Stimulated activated CD8-positive, alpha-beta memory T cell treated with anti-CD3 and anti-CD28 coated beads, Interleukin-15, amount 100 ng/mL, for 4 hours (primary cell): ENCODE results near the gene SLC24A3.

Source experiments
- DNase-seq, 2 donors: peaks; one replicate each; pipeline ENCODE4 v3.0.0-alpha.2; 2020; ENCODE audit warnings: low read depth in 2 of 2

The SLC24A3 gene

DNA sequence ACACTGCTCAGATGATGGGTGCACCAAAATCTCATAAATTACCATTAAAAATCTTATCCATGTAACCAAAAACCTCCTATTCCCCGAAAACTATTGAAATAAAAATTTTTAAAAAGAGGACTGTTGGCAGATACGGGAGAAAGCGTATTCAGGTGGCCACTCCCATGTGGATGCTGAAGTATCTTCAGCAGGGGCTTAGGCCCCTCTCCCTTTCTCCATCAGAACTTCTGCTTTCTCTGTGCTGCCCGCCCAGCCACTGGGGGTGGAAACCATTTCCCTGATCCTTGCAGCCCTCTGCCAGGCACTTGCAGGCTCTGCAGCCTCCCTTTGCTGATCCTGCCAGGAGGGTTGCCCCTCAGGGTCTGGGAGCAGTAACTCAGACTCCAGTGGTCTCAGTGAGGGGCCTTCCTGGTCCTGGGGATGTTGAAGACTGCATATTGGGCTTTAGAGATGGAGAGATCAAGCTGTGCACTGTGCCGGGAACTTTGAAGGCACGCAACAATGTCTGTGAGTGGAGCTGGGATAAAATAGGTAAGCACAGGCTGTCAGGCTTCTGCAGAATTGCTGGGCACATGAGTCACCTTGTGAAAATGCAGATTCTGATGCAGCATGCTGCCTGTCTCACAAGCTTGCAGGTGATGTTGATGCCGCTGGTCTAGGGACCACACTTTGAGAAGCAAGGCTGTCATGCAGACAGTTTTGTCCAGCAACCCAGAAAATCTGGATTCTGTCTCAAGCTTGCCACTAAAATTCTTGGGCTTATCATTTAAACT is 59.6 kb downstream of the SLC24A3 start:
- no peak for DNase-seq

DNA sequence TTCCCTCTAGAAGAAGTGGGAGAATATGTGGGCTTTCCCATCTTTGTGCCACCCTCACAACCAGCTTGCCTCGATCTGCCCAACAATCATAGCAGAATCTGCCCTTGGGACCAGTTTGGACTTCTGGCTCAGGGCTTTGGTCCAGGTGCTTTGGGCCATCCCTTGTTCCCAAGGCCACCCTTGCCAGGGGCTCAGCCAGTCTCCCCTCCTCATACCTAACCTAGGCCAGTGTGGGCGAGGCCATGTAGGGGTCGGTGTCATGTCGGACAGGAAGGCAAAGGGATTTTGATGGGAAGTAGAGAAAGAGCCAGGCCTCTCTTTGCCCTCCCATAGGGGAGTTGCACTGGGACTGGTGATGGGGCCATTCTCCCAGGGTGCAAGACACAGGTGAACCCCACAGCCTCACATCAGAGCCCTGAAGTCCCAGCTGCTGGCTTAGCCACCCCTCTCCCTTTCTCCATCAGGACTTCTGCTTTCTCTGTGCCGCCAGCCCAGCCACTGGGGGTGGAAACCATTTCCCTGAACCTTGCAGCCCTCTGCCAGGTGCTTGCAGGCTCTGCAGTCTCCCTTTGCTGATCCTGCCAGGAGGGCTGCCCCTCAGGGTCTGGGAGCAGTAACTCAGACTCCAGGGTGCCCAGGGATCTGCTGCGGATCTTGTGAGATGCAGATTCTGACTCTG is 60.7 kb downstream of the SLC24A3 start:
- no peak for DNase-seq

DNA sequence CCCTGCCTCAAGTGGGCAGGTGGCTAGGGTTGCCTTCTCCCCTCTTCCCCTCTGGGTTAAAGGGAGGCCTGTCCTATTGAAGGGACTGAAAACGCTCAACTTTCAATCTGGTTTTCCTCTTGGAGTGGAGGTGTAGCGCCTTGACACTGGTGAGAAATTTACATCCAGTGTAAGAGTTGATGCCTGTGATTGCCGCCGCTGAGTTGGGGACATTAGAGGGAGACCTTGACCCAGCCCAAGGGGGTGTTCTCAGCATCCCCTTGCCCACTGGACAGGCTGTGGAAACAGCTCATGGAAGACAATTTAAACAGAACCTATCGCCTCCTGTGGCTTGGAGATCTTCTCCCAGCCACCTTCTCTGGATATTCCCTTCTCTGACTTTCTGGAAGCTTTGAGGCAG is 61.6 kb downstream of the SLC24A3 start:
- DNase-seq = no peak

DNA sequence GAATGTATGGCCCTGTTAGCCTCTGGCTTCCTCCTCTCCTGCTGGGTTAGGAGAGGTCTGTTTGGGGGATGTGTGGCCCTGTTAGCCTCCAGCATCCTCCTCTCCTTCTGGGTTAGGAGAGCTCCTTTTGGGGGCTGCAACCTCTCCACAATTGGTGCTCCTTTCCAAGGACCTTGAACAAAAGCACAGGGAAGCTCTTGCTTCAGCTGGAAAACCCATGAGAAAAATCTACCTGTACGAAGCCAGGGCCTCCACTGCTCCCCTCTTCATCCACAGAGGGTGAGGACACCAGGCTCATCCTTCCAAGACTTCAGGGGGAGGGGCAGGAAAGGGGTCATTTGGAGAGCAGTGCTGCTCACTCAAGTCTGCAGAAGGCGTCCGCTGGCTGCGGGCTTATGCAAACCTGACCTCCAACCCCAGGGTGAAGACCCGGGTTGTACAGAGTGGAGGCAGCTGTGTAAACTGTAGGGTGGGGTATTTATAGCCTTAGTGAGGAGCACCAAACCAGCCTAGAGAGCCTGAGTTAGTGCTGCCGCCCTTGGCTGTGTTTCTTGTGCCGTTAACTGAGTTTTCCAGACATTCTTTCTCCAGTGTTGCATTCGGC is 62.1 kb downstream of the SLC24A3 start:
- DNase-seq = no peak

DNA sequence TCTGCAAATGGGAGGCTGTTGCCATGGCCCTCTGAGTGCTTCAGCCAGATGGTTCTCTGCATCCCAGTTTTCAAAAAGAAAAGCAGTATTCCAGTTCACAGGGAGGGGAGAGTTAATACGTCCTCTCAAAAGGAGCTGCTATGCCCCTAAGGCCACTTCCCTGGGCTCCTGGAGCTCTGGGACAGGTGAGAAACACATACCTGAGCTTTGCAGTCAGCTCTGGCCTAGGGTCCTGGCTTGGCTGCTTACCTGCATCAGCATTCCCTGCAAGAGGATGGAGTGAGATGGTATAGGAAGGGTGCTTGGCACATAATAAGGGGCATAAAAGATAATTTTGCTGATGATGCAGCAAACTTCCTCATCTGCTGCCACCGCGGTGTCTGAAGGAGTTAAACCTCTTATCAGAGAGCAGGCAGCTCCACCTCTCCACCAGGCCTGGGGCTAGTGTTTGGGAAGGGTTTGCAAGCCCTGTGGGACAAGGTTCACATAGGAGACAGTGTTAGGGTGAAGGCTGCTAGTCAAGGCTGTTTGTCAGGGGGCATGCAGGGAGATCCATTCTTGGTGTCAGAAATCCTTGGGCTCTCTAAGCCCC is 62.7 kb downstream of the SLC24A3 start:
- DNase-seq = no peak

DNA sequence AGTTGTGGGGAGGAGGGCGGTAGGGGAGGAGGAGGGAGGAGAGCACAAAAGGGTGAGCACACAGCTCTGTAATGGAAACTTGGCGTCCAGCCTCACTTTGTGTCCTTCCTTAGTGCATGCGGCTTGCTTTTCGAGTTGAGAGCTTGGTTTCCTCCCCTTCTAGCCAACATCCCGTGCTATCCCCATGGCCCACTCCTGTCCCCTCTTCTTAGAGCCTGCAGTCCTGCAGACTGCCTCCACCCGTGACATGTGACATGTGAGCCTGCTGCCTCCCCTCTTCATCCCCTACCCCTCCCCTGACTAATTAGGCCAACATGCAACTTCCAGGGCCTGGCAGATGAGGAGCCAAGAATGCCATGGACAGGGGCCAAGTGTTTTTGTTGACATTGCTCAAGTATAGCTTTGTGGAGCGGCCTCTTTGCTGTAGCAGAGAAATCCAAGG is 63.2 kb downstream of the SLC24A3 start:
- DNase-seq = no peak

DNA sequence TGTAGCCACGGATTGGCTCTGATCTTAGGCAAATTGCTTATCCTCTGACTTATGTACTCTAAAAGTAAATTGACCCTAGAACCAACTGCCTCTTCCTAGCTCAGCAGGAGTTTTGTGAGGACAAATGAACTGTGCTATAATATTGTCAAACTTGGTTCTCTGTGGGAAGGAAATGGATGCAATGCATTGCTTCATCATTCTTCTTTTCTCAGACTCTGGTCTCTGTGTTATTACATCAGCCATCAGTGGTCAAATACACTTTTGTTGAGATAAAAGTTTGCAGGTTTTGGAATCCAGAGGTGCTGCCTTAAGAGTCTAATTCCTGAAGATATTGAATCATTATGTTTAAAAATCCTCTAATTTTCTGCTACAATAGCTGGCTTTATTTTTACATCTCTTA is 64.9 kb downstream of the SLC24A3 start:
- DNase-seq = no peak

DNA sequence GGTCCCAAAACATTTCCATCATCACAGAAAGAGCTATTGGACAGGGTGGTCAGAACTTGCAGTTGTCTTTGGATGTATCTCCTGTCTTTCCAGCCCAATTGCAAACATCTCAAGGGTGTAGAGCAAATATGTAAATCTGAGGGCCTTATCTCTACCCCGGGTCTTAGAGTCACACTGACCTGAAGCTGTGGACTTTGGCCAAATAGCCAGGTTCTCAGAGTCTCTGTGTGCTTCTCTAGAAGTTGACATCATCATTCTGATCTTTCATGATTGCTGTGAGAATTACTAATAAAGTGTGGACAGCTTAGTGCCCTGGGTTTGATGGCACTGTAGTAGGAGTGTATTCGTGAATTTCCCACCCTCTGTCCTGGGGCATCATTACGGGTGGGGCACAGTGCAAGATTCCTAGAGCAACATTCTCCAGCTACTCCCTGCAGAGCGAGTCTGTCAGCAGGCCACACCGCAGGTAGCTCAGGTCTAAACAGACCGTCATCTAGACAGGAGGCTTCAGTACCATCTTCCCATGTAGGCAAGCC is 71.1 kb downstream of the SLC24A3 start:
- no peak for DNase-seq

DNA sequence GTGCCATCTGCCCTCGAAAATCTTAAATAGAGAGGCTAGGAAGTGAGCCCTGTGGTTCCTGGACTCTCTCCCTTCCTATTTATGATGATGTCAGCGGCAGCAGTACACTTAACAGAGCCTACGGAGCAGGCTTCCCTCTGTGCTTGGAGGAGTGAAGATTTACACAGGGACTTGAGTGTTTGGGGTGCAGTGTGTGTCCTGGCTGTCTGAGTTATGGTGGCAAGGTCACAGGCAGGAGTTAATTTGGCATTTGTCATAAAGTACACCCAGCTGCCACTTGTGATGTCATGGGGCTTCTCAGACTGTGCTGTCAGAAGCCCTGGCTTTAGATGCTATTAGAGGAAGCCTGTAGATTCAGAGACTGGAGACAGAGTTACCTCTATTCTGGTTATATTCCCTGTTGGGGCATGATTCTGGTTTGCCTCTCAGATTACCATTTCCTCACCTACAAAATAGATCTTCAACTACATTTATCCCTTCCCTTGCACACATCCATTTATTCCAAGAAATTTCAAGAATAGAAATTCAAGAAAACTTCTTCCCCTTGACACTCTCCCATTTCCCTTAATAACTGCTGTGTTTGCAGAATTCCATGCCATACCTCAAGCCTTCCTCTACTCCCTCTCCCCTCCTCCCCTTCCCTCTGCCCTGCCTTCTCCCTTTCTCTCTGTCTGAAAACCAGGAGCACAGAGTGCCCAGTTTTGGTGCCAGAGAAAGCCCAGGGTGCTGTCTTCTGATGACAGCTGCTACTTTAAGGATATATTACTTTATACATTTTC is 72.1 kb downstream of the SLC24A3 start:
- no peak for DNase-seq

DNA sequence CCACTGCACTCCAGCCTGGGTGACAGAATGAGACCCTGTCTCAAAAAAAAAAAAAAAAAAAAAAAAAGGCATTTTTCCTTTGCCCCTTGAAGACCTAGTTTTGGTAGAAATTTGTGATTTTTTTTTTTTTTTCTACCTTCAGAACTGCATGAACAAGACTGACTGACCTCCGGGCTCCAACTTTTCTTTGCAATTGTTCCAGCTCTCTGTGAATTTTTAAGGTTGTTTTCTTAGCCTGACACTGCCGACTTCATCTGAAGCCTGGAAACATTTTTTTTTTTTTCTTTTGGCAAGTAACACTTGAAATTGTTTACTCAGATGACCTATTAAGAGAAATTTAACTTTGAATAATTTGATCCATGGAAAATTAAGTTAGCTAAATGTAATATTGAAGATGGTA is 73.0 kb downstream of the SLC24A3 start:
- DNase-seq = no peak

DNA sequence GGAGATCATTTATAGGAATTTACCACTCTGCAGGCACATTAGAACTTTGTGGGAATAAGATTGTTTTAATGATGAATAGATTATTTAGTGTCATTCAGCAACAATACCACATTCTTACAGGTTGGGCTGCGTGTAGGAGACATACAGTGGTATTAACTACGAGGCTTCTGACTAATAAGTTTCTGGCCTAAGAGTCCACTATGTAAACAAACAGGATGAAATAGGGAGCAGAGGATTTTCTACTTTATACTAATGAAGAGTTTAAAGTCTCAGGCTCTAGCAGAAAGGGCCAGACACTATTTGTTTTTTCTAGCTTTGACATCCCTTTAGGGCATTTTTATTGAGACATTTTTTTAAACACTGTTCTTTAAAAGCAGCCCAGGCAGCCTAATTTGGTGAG is 75.6 kb downstream of the SLC24A3 start:
- no peak for DNase-seq

DNA sequence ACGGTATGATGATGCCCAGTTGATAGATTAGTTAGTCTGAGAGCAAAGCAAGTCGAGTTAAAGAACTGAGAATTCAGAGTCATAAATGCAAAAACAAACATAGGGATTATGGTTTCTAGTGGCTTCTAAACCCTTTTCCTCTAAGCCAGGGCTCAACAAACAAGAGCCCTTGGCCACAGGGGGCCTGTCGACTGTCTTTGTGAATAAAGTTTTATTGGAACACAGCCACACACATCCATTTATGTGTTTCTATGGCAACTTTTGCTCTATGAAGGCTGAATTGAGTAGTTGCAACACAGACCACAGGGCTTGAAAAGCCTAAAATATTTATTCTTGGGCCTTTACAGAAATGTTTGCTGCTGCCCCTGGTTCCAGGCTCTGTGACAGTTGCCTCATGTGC is 76.2 kb downstream of the SLC24A3 start:
- no peak for DNase-seq

DNA sequence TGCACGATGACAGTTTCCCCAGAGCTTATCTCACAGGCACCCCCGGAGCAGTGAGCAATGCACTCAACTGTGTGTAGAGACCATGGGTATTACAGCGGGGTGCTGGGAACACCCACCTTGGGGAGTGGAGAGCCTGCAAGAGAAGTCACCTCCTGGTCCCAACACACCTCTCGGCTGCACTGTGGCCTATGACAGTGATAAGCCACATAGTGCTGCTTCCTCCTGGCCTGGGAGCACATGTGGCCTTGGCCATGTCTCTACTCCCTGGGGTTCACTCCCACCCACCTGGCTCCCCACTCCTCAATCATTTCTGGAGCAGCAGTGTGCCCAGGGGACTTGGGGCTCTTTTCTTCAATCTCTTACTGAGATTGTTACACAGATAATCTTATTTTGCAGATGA is 77.0 kb downstream of the SLC24A3 start:
- no peak for DNase-seq

DNA sequence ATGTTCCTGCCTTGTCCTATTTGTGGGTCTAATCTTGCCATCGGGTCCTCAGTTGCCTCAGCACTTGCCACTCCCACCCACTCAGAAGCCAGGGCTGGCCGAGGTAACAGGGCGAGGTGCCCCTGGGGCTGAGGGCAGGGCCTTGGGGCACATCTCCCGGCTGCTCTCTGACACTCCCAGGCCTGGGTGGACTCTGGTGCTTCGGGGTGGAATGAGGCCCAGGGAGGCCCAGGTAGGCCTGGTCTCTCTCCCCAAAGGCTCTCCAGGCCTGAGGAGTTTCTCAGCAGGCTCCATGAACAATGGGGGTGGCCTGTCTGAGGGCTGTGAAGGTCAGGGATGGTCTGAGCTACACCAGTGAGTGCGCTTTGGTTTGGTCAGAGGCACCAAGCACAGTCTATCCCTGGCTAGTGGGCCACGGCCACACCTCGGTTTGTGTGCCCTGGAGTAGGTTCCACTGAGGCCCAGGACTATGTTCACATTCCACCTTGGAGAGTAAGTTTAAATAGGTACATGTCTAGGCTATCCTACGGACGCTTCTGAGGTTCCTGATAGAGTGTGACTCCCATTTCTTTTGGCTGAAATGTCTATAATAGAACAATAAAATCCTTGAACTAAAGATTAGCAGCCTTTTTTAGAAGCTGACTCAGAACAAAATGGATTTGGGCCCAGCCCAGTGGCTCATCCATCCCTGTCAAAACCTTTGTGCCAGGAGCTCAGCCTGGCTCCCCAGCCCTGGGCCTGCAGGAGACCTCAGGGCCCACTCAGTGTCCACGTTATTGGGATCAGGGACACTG is 78.8 kb downstream of the SLC24A3 start:
- no peak for DNase-seq

DNA sequence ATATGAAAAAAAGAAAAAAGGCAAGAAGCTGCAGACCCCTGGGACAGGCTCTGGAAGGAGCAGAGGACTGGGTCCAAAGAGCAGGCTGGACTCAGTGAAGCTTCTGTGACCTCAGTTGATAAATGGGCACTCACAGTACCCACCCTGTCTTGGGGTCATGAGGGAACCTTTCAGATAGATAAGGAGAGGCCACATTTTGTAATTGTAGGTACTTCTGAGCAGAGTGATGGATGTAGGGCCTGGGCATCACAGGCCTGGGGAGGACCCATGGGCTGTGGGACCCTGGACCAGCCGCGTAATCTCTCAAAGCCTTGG is 79.3 kb downstream of the SLC24A3 start:
- DNase-seq = no peak

DNA sequence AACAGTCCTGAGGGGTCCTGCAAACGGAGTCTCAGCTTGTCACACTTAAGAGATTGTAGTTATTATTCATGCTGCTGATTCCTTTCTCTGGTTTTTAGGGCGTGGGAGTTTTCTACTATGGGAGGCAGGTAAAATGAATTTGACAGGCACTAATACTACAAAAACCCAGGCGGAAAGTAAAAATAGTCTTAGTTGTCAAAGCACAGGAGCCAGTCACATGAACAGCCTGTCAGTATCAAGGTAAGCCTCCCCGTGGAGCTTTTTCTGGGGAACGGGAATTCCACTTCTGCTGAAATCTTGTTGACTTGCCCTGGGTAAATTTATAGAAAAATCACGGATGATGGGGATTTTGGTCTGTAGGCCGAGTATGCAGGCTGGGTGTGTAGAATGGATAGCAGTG is 79.8 kb downstream of the SLC24A3 start:
- no peak for DNase-seq

DNA sequence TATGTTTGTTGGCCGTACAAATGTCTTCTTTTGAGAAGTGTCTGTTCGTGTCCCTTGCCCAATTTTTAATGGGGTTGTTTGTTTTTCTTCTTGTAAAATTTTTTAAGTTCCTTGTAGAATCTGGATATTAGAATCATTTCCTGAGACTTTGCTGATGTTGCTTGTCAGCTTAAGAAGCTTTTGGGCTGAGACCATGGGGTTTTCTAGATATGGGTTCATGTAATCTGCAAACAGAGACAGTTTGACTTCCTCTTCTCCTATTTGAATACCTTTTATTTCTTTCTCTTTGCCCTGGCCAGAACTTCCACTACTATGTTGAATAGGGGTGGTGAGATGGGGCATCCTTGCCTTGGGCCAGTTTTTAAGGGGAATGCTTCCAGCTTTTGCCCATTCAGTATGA is 82.6 kb downstream of the SLC24A3 start:
- DNase-seq = no peak

DNA sequence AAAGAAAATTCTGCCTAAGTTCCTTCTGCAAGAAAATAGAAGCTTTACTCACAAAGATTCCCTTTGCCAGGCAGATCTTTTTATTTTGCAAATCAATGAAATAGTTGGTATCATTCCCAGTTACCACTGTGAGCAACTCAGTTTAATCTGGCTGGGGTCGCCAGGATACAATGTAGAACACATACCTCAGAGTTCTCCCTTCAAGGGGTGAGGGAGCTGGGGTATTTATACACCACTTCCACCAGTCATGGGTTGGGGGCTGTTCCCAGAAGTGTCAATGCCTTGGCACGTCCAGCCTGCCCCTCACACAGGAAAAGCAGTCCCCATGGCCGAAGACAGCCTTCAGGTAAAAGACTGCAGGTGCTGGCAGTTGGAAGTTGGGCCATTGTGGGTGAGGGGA is 86.2 kb downstream of the SLC24A3 start:
- DNase-seq = no peak

DNA sequence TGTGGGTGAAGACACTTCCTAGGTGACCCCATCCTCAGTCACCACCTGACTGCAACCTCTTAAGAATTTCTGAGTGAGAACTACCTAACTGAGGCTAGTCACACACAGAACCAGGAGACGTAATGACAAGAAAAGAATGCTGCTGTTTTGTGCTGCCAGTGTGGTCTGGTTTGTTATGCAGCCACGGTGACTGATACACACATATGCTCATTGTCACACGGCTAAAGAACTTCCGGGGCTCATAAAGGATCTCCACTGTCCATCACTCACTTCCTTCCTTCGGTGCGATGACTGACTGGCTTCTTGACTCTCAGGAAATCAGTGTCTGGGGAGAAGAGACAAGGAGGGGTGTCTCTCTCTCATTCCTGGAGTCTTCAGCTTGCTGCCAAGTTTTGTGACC is 88.0 kb downstream of the SLC24A3 start:
- DNase-seq = no peak

DNA sequence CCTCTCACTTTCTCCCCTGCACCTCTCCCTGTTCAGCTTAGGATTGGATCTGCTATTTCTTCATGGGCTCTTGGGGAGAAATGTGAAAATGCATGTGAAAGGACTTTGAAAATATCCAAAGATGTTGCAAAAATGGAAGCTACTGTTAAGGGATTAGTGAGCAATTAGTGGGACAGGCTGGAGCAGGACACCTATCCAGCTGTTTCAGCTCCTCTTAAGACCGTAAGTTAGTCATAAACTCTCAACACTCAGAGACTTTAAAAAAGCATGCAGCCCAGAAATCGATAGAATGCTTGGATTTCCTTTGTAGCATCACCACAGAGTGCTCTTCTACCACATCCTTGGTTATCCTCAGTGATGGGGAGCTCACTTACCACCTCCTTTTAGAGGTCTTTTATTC is 88.7 kb downstream of the SLC24A3 start:
- DNase-seq = no peak

DNA sequence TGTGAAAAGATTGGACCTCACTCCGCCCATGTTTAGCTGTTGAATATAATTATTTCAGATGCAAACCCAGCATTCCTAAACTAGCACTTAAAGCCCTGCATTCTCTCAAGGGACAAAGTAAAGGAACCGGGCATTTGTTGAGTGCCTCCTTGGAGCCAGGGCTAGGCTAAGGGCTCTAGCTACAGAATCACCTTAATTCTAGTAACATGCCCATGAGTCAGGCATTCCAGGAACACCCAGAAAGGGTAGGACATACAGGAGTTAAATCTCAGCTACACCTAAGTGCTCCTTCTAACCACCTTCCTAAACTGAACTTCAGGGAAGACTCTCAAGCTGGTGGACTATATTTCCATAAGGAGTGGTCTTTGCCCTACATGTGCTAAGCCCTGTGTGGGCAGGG is 89.4 kb downstream of the SLC24A3 start:
- DNase-seq = no peak
